HL-60 (cell line): ENCODE data around the gene PLVAP.
A peak's percentile ranks its signal among the peaks of the same experiment; 100 is the strongest.

Experiments used
- DNase-seq, 2 experiments: peaks; one replicate each; pipeline ENCODE4 v3.0.0-alpha.2; 2010 to 2020; ENCODE audit warnings: low read depth in 1 of 2, low spot score in 1 of 2
- H3K27ac ChIP-seq: fragments of 250-450 bp; sonication (Bioruptor Pico); replicated peaks from 2 replicates; pipeline ENCODE4 v1.5.1; 2020; ENCODE audit warnings: mild to moderate bottlenecking, moderate library complexity
- H3K27me3 ChIP-seq: fragments of 250-450 bp; sonication (Bioruptor Pico); 2 replicates; pipeline ENCODE4 v1.5.1; 2021; ENCODE audit warnings: mild to moderate bottlenecking, moderate library complexity; ENCODE audit not compliant: insufficient read depth, poor library complexity, severe bottlenecking
- H3K4me3 ChIP-seq: replicated peaks from 2 replicates; pipeline ENCODE4 v1.5.1; 2011; ENCODE audit warnings: mild to moderate bottlenecking, control low read depth, low read length; ENCODE audit not compliant: insufficient read depth
- GABPA ChIP-seq: IDR thresholded peaks from 2 replicates; pipeline ENCODE4 v1.6.1; 2012; ENCODE audit warnings: low read depth
- POLR2AphosphoS5 ChIP-seq: IDR thresholded peaks from 2 replicates; pipeline ENCODE4 v1.6.1; 2012; ENCODE audit warnings: low read depth
- REST ChIP-seq: IDR thresholded peaks from 2 replicates; pipeline ENCODE4 v1.6.1; 2012; ENCODE audit warnings: low read depth; ENCODE audit not compliant: insufficient replicate concordance
- SPI1 ChIP-seq: IDR thresholded peaks from 2 replicates; pipeline ENCODE4 v1.6.1; 2012; ENCODE audit warnings: low read depth, mild to moderate bottlenecking, borderline replicate concordance
- TF ChIP-seq, protein P1 (sequence below): IDR thresholded peaks from one replicate; pipeline ENCODE4 v1.5.1; 2011; ENCODE audit warnings: low read length, control low read depth, inconsistent platforms; ENCODE audit not compliant: insufficient read depth

The PLVAP gene

GRCh38 chr19:17332677-17333581 lies 44.2 kb downstream of the PLVAP start:
- no peak overlapping the region for H3K27ac ChIP-seq
- TF ChIP-seq GABPA = no peak
- TF ChIP-seq, protein P1, sequence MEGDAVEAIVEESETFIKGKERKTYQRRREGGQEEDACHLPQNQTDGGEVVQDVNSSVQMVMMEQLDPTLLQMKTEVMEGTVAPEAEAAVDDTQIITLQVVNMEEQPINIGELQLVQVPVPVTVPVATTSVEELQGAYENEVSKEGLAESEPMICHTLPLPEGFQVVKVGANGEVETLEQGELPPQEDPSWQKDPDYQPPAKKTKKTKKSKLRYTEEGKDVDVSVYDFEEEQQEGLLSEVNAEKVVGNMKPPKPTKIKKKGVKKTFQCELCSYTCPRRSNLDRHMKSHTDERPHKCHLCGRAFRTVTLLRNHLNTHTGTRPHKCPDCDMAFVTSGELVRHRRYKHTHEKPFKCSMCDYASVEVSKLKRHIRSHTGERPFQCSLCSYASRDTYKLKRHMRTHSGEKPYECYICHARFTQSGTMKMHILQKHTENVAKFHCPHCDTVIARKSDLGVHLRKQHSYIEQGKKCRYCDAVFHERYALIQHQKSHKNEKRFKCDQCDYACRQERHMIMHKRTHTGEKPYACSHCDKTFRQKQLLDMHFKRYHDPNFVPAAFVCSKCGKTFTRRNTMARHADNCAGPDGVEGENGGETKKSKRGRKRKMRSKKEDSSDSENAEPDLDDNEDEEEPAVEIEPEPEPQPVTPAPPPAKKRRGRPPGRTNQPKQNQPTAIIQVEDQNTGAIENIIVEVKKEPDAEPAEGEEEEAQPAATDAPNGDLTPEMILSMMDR = no peak
- TF ChIP-seq SPI1 = no peak
- TF ChIP-seq REST = no peak
- no peak for TF ChIP-seq POLR2AphosphoS5
- peak in 1 of 2 experiments; percentile 31 for DNase-seq
- no peak overlapping the region for H3K4me3 ChIP-seq
- H3K27me3 ChIP-seq = peaks cover 27% of the 10 kb centered on the region

DNA sequence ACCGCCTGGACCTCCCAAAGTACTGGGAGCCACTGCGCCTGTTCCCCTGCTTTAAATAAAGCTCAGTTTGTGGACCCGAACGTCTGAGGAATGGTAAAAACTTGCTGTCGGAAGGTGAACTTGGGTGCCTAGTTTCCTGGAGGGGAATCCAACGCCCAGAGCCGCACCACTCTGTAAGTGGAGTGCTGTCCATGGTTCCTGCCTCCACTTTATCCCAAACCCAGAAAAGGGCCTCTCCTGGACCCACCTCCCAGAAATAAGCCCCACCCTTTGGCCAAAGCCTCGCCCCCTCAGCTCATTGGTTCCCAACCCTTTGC lies 44.8 kb downstream of the PLVAP start:
- H3K27ac ChIP-seq = no peak overlapping the region
- DNase-seq = no peak
- H3K4me3 ChIP-seq = no peak overlapping the region
- peaks cover 27% of the 10 kb centered on the region for H3K27me3 ChIP-seq
- TF ChIP-seq, protein P1 = no peak
- TF ChIP-seq GABPA (no peak), POLR2AphosphoS5 (no peak), REST (peak; percentile 81), SPI1 (no peak)

DNA sequence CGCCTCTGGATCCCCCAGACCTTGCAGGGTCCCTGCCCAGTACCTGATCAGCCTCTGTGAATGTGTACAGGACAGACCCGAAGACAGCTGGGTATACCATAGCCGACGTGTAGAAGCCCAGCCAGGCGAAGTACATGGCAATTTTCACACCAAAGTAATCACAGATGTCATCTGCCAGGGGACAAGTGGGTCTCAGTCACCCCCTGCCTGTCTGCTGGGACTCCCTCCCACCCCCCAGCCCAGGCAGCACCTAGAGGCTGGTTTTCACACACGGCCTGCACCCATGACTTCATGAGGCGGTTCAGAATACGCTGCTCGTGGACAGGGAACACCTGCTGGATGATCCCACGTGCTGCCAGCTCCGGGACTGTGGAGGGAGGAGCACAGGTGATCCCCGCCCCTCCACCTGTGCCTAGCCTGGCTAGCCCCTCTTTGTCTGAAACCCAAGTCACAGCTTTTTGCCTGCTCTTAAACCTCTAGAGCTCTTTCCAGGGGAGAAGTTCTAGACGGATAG lies 46.0 kb downstream of the PLVAP start:
- no peak for DNase-seq
- Histone ChIP-seq H3K27ac (no peak overlapping the region), H3K27me3 (peaks cover 27% of the 10 kb centered on the region), H3K4me3 (no peak overlapping the region)
- TF ChIP-seq REST (no peak), SPI1 (no peak), POLR2AphosphoS5 (no peak), GABPA (no peak)
- TF ChIP-seq, protein P1 = no peak
